HG03378 (cell line): ENCODE data around the gene DGCR2.

Experiments used
- ATAC-seq: cut with Tn5 transposase; IDR thresholded peaks from one replicate; pipeline ENCODE4 v1.9.1; 2021; ENCODE audit warnings: mild to moderate bottlenecking, moderate library complexity; ENCODE audit not compliant: unreplicated experiment

The DGCR2 gene

GRCh38 chr22:19127329-19128008, 5.3 kb upstream of the DGCR2 start:
- no peak for ATAC-seq

- no peak for ATAC-seq
These were observed 4.4 kb upstream of the DGCR2 start for GRCh38 chr22:19126309-19127273.

- no peak for ATAC-seq
These were observed 3.5 kb upstream of the DGCR2 start for GRCh38 chr22:19125474-19126308.

- ATAC-seq, result no peak
These were observed 2.8 kb upstream of the DGCR2 start for GRCh38 chr22:19125011-19125410.

- ATAC-seq, result no peak
These were observed 2.2 kb upstream of the DGCR2 start for GRCh38 chr22:19124377-19124776.

- no peak for ATAC-seq
These were observed 1.7 kb upstream of the DGCR2 start for GRCh38 chr22:19123936-19124335.

- no peak for ATAC-seq
These were observed 710 bp upstream of the DGCR2 start for GRCh38 chr22:19122752-19123492.

GRCh38 chr22:19121631-19122142, 525 bp downstream of the DGCR2 start:
- ATAC-seq, result peak; percentile 20

- ATAC-seq, result peak; percentile 22
These were observed 1.2 kb downstream of the DGCR2 start for GRCh38 chr22:19120829-19121630.

GRCh38 chr22:19119949-19120348, 2.3 kb downstream of the DGCR2 start:
- ATAC-seq, result no peak

- ATAC-seq, result no peak
These were observed 3.8 kb downstream of the DGCR2 start for GRCh38 chr22:19118329-19118880.

GRCh38 chr22:19117111-19117512, 5.1 kb downstream of the DGCR2 start:
- no peak for ATAC-seq

GRCh38 chr22:19115628-19116027, 6.6 kb downstream of the DGCR2 start:
- no peak for ATAC-seq

- no peak for ATAC-seq
These were observed 7.1 kb downstream of the DGCR2 start for GRCh38 chr22:19114984-19115552.

GRCh38 chr22:19113429-19113828, 8.8 kb downstream of the DGCR2 start:
- no peak for ATAC-seq

- no peak for ATAC-seq
These were observed 10.6 kb downstream of the DGCR2 start for GRCh38 chr22:19111584-19111983.

GRCh38 chr22:19111140-19111539, 11.1 kb downstream of the DGCR2 start:
- no peak for ATAC-seq

GRCh38 chr22:19110646-19111045, 11.6 kb downstream of the DGCR2 start:
- no peak for ATAC-seq

GRCh38 chr22:19110064-19110458, 12.2 kb downstream of the DGCR2 start:
- peak; percentile 7 for ATAC-seq
